Calu3 (cell line): Measurements from ENCODE around the gene GARS1. TPM values are rescaled to one million over a fixed set of nuclear protein-coding genes. Genes with fewer than 3 reads are reported as not detected.

Source experiments
- BruUV-seq: library from RNA; stranded (reverse); fragments of 400-500 nt; replicated peaks from 2 replicates; lab custom pipeline; 2021; lab: Mats Ljungman, UMichigan
- CTCF ChIA-PET: fragments of 300-600 bp; sonication (Branson Sonifier 250); formaldehyde crosslinking; loops from one replicate; lab custom pipeline; 2022; ENCODE audit warnings: antibody characterized with exemption; lab: Charles Lee
- DNase-seq: peaks from one replicate; pipeline ENCODE4 v3.0.0; 2022
- H3K27ac Mint-ChIP-seq: one replicate; pipeline ENCODE4 v1.8.0; 2022; ENCODE audit warnings: mixed read lengths; ENCODE audit not compliant: unreplicated experiment
- H3K27me3 Mint-ChIP-seq: one replicate; pipeline ENCODE4 v1.8.0; 2022; ENCODE audit warnings: mixed read lengths; ENCODE audit not compliant: unreplicated experiment
- H3K36me3 Mint-ChIP-seq: one replicate; pipeline ENCODE4 v1.8.0; 2022; ENCODE audit warnings: mild to moderate bottlenecking, moderate library complexity, mixed read lengths; ENCODE audit not compliant: insufficient read depth, unreplicated experiment
- H3K4me1 Mint-ChIP-seq: one replicate; pipeline ENCODE4 v1.8.0; 2022; ENCODE audit warnings: mild to moderate bottlenecking, low read depth, mixed read lengths; ENCODE audit not compliant: unreplicated experiment
- H3K4me3 Mint-ChIP-seq: one replicate; pipeline ENCODE4 v1.8.0; 2022; ENCODE audit warnings: mild to moderate bottlenecking, low read depth, moderate library complexity, mixed read lengths; ENCODE audit not compliant: unreplicated experiment
- H3K9me3 Mint-ChIP-seq: one replicate; pipeline ENCODE4 v1.8.0; 2022; ENCODE audit warnings: low read depth, mixed read lengths; ENCODE audit not compliant: unreplicated experiment
- intact Hi-C: fragments of 100-400 bp; cut with micrococcal nuclease; formaldehyde crosslinking; loops from one replicate; pipeline ENCODE4 v1.10.0; 2022; ENCODE audit not compliant: unreplicated experiment
- total RNA-seq: library from RNA; stranded (reverse); gene quantifications from 2 replicates; pipeline ENCODE4 v1.2.3, GENCODE V29; 2022
- TF ChIP-seq, protein P1 (sequence below): fragments of 200-600 bp; IDR thresholded peaks from one replicate; pipeline ENCODE4 v1.8.0; 2022; ENCODE audit warnings: antibody characterized with exemption; ENCODE audit not compliant: unreplicated experiment

The GARS1 gene
- total RNA-seq, 1 experiment from 2014 or later: 283 TPM

- DNase-seq: peak; percentile 86
- intact Hi-C loops: loop anchor here (5.0 kb wide), 1 partner anchor 193 kb away; no protein-coding TSS in a partner anchor
- CTCF ChIA-PET: interaction anchor here (7.3 kb wide), 1 partner anchor 14 kb away, joined by 60 read pairs; no protein-coding TSS in a partner anchor
- Mint-ChIP-seq H3K36me3 (peaks cover 6% of the 10 kb centered on the region), H3K4me1 (peaks cover 39% of the 10 kb centered on the region), H3K27me3 (no peaks in the 10 kb centered on the region), H3K9me3 (no peaks in the 10 kb centered on the region), H3K27ac (no peak overlapping the region), H3K4me3 (no peak overlapping the region)
- BruUV-seq: no TSS peak
- TF ChIP-seq, protein P1, sequence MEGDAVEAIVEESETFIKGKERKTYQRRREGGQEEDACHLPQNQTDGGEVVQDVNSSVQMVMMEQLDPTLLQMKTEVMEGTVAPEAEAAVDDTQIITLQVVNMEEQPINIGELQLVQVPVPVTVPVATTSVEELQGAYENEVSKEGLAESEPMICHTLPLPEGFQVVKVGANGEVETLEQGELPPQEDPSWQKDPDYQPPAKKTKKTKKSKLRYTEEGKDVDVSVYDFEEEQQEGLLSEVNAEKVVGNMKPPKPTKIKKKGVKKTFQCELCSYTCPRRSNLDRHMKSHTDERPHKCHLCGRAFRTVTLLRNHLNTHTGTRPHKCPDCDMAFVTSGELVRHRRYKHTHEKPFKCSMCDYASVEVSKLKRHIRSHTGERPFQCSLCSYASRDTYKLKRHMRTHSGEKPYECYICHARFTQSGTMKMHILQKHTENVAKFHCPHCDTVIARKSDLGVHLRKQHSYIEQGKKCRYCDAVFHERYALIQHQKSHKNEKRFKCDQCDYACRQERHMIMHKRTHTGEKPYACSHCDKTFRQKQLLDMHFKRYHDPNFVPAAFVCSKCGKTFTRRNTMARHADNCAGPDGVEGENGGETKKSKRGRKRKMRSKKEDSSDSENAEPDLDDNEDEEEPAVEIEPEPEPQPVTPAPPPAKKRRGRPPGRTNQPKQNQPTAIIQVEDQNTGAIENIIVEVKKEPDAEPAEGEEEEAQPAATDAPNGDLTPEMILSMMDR: peak; percentile 91
Measured at GRCh38 chr7:30548845-30549244, 45.8 kb upstream of the GARS1 start.

DNA sequence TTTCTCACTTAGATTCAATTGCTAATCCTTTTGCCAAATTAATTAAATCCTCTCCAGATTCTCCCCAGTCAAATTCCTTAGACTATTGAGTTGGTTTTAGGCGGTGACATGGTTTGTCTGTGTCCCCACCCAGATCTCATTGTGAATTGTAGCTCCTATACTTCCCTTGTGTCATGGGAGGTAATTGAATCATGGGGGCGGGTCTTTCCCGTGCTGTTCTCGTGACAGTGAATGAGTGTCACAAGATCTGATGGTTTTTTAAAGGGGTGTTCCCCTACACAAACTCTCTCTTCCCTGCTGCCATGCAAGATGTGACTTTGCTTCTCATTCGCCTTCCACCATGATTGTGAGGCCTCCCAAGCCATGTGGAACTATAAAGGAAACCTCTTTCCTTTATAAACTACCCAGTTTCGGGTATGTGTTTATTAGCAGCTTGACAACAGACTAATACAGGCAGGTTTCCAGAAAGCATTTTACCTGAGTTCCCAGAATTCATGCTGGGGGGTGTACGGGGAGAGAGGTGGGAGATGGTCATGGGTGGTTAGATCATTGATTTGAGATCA, 44.7 kb upstream of the GARS1 start:
- no peak overlapping the region for H3K4me3 Mint-ChIP-seq
- TF ChIP-seq, protein P1: no peak
- peaks cover 39% of the 10 kb centered on the region for H3K4me1 Mint-ChIP-seq
- H3K36me3 Mint-ChIP-seq: peaks cover 6% of the 10 kb centered on the region
- no peaks in the 10 kb centered on the region for H3K27me3 Mint-ChIP-seq
- peak; percentile 50 for DNase-seq
- intact Hi-C loops: loop anchor here (1.0 to 5.0 kb wide), 3 partner anchors 14 to 192 kb away; no protein-coding TSS in a partner anchor
- H3K9me3 Mint-ChIP-seq: no peaks in the 10 kb centered on the region
- CTCF ChIA-PET: interaction anchor here (1.0 to 7.3 kb wide), 2 partner anchors 13 to 38 kb away, joined by 3 to 60 read pairs; no protein-coding TSS in a partner anchor
- H3K27ac Mint-ChIP-seq: peak overlapping the region; percentile 82
- no TSS peak for BruUV-seq

DNA sequence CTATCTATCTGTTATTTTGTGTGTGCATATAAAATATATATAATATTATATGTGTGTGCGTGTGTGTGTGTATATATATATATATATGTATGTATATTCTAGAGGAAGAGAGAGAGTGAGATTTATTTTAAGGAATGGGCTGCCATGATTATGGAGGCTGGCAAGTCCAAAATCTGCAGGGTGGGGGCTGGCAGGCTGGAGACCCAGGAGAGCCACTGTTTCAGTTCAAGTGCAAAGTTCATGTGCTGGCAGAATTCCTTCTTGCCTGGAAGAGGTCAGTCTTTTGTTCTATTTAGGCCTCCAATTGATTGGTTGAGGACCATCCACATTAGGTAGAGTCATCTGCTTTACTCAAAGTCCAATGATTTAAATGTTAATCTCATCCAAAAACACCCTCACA, 42.3 kb upstream of the GARS1 start:
- intact Hi-C loops: no loop called here
- TF ChIP-seq, protein P1: no peak
- Mint-ChIP-seq H3K4me1 (peaks cover 39% of the 10 kb centered on the region), H3K4me3 (no peak overlapping the region), H3K27me3 (no peaks in the 10 kb centered on the region), H3K27ac (no peak overlapping the region), H3K36me3 (peaks cover 6% of the 10 kb centered on the region), H3K9me3 (no peaks in the 10 kb centered on the region)
- no TSS peak for BruUV-seq
- DNase-seq: no peak
- CTCF ChIA-PET: interaction anchor here (0.7 to 7.3 kb wide), 2 partner anchors 11 to 325 kb away, joined by 7 to 60 read pairs; no protein-coding TSS in a partner anchor

GRCh38 chr7:30553141-30553540, 41.5 kb upstream of the GARS1 start:
- Mint-ChIP-seq H3K27me3 (no peaks in the 10 kb centered on the region), H3K36me3 (peaks cover 6% of the 10 kb centered on the region), H3K9me3 (no peaks in the 10 kb centered on the region), H3K4me3 (no peak overlapping the region), H3K27ac (no peak overlapping the region), H3K4me1 (peaks cover 39% of the 10 kb centered on the region)
- intact Hi-C loops: no loop called here
- TF ChIP-seq, protein P1: no peak
- no peak for DNase-seq
- BruUV-seq: no TSS peak
- CTCF ChIA-PET: interaction anchor here (0.6 to 1.0 kb wide), 2 partner anchors 11 to 397 kb away, joined by 3 read pairs; no protein-coding TSS in a partner anchor
